Measurements from ENCODE around the gene PPFIA2.

DNA sequence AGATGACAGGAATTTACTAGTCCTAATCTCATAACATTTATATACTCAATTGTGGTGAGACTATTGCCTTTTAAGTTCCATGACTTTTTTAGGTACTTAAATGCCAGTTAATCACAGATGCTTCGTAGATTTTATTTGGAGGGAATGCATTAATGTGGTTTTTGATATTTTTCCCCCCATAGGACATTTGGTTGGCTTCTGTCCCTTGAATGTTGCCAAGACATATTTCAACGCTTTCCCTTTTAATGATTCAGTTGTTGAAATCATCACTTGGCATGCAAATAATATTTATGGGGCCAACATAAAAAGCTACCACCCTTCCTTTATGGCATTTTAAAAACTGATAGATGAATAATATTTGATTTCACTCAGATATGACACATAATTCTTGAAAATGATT is 509.2 kb downstream of the PPFIA2 start:
- TF ChIP-seq POLR2A (IDR thresholded peaks at IDR 0.05): no peak
- no peak for TF ChIP-seq CTCF (IDR thresholded peaks at IDR 0.05)
